Tibial nerve (tissue), 4 donors: Measurements from ENCODE around the gene RBM8A. TPM values are rescaled to one million over a fixed set of nuclear protein-coding genes. Genes with fewer than 3 reads are reported as not detected.
A peak's percentile ranks its signal among the peaks of the same experiment; 100 is the strongest.

ENCODE experiments used
- DNase-seq, 2 donors: peaks; one replicate each; pipeline ENCODE4 v3.0.0-alpha.2; 2019; ENCODE audit warnings: low spot score in 2 of 2
- H3K27ac ChIP-seq, 4 donors: fragments of 200-600 bp; sonication (generic) in 3 of 4; one replicate each; pipeline ENCODE4 v1.5.1; 2017 to 2019; ENCODE audit warnings: mild to moderate bottlenecking in 1 of 4
- H3K27me3 ChIP-seq, 2 donors: fragments of 200-600 bp; sonication (generic) in 1 of 2; one replicate each; pipeline versions ENCODE4 v1.5.1 to v1.6.0; 2017 to 2019
- H3K36me3 ChIP-seq, 3 donors: fragments of 200-600 bp; sonication (generic); one replicate each; pipeline ENCODE4 v1.5.1; 2018 to 2019
- H3K4me1 ChIP-seq, 4 donors: fragments of 200-600 bp; sonication (generic) in 3 of 4; one replicate each; pipeline ENCODE4 v1.5.1; 2017 to 2019
- H3K4me3 ChIP-seq, 4 donors: fragments of 200-600 bp; sonication (generic) in 3 of 4; one replicate each; pipeline ENCODE4 v1.5.1; 2017 to 2019; ENCODE audit warnings: mild to moderate bottlenecking in 1 of 4, moderate library complexity in 1 of 4
- H3K9me3 ChIP-seq, 4 donors: fragments of 200-600 bp; sonication (generic) in 3 of 4; one replicate each; pipeline ENCODE4 v1.5.1; 2017 to 2019
- CTCF ChIP-seq, 5 experiments: fragments of 200-600 bp in 3 of 5; fragments of 450-650 bp in 2 of 5; sonication (generic) in 3 of 5; IDR thresholded peaks; one replicate each; pipeline ENCODE4 v1.5.1; 2016 to 2019; ENCODE audit warnings: antibody characterized with exemption in 5 of 5, mild to moderate bottlenecking in 3 of 5, moderate library complexity in 2 of 5
- EP300 ChIP-seq, 2 donors: sonication (generic); formaldehyde crosslinking; IDR thresholded peaks; one replicate each; pipeline ENCODE4 v1.6.1; 2017; ENCODE audit warnings: antibody characterized with exemption in 2 of 2, mild to moderate bottlenecking in 1 of 2
- POLR2A ChIP-seq, 2 donors: fragments of 450-650 bp; IDR thresholded peaks; one replicate each; pipeline ENCODE4 v1.6.1; 2017; ENCODE audit warnings: antibody characterized with exemption in 2 of 2, mild to moderate bottlenecking in 2 of 2, moderate library complexity in 2 of 2
- WGBS, 2 donors: methylation state at CpG; one replicate each; pipeline ENCODE4 v1.1.5; 2018; 5-methylcytosine and 5-hydroxymethylcytosine counted together
- total RNA-seq, 4 donors: library from RNA; depleted of rRNA; stranded (reverse); fragments of >200 nt; gene quantifications; one replicate each; pipeline ENCODE4 v1.1.0, GENCODE V29; 2016

RBM8A gene
- total RNA-seq, 4 donors from 2014 or later, result 113 to 157 (median 129) TPM

GRCh38 chr1:145917595-145917994 lies 9.7 kb downstream of the RBM8A start:
- Histone ChIP-seq H3K36me3 (peaks cover 0 to 45% (median 0%) of the 10 kb centered on the region in 3 donors), H3K9me3 (no peaks in the 10 kb centered on the region)

GRCh38 chr1:145916745-145917144 lies 10.5 kb downstream of the RBM8A start:
- no peaks in the 10 kb centered on the region for H3K9me3 ChIP-seq
- TF ChIP-seq POLR2A (IDR thresholded peaks at IDR 0.05), result no peak
- no peak for TF ChIP-seq CTCF (IDR thresholded peaks at IDR 0.05)
- no peak for TF ChIP-seq EP300 (IDR thresholded peaks at IDR 0.05)
- DNase-seq, result no peak
- no peak overlapping the region for H3K27ac ChIP-seq
- peaks cover 0 to 53% (median 0%) of the 10 kb centered on the region in 3 donors for H3K36me3 ChIP-seq
- peaks cover 0 to 31% (median 18%) of the 10 kb centered on the region in 4 donors for H3K4me1 ChIP-seq
- no peak overlapping the region for H3K4me3 ChIP-seq
- WGBS, 2 donors, result 72 to 78% methylated on average over 5 of the region's 5 CpGs
- H3K27me3 ChIP-seq, result no peaks in the 10 kb centered on the region

More at GRCh38 chr1:145917595-145917994, 9.7 kb downstream of the RBM8A start:
- WGBS, 2 donors, result 71 to 72% methylated on average over 5 of the region's 5 CpGs
- Histone ChIP-seq H3K4me1 (peaks cover 0 to 31% (median 18%) of the 10 kb centered on the region in 4 donors), H3K27ac (peak overlapping the region in 3 of 4 donors; percentile 85 to 95 (median 93)), H3K4me3 (peak overlapping the region; percentile 77 to 82 (median 80)), H3K27me3 (no peaks in the 10 kb centered on the region)
- no peak for TF ChIP-seq POLR2A (IDR thresholded peaks at IDR 0.05)
- no peak for TF ChIP-seq EP300 (IDR thresholded peaks at IDR 0.05)
- TF ChIP-seq CTCF (IDR thresholded peaks at IDR 0.05), result no peak
- DNase-seq, result no peak

GRCh38 chr1:145912128-145912641 lies 15.1 kb downstream of the RBM8A start:
- peaks cover 0 to 26% (median 5%) of the 10 kb centered on the region in 4 donors for H3K4me1 ChIP-seq
- 79% methylated on average over 11 of the region's 11 CpGs for WGBS, 2 donors
- TF ChIP-seq EP300 (IDR thresholded peaks at IDR 0.05) (no peak), CTCF (IDR thresholded peaks at IDR 0.05) (no peak), POLR2A (IDR thresholded peaks at IDR 0.05) (no peak)
- no peak overlapping the region for H3K27ac ChIP-seq
- peaks cover 0 to 66% (median 0%) of the 10 kb centered on the region in 3 donors for H3K36me3 ChIP-seq
- no peaks in the 10 kb centered on the region for H3K27me3 ChIP-seq
- DNase-seq, result no peak
- H3K4me3 ChIP-seq, result no peak overlapping the region
- H3K9me3 ChIP-seq, result no peaks in the 10 kb centered on the region

GRCh38 chr1:145908653-145909052 lies 18.6 kb downstream of the RBM8A start:
- Histone ChIP-seq H3K9me3 (no peaks in the 10 kb centered on the region), H3K4me1 (peaks cover 0 to 15% (median 2%) of the 10 kb centered on the region in 4 donors), H3K4me3 (no peak overlapping the region), H3K27me3 (no peaks in the 10 kb centered on the region), H3K36me3 (peaks cover 0 to 43% (median 0%) of the 10 kb centered on the region in 3 donors), H3K27ac (peak overlapping the region in 2 of 4 donors; percentile 5 to 52)
- TF ChIP-seq EP300 (IDR thresholded peaks at IDR 0.05) (no peak), POLR2A (IDR thresholded peaks at IDR 0.05) (no peak), CTCF (IDR thresholded peaks at IDR 0.05) (no peak)
- DNase-seq, result no peak
- WGBS, 2 donors, result 40 to 48% methylated on average over 1 of the region's 1 CpG

- 68 to 76% methylated on average over 10 of the region's 10 CpGs for WGBS, 2 donors
- H3K36me3 ChIP-seq, result peaks cover 0 to 30% (median 0%) of the 10 kb centered on the region in 3 donors
- H3K27me3 ChIP-seq, result no peaks in the 10 kb centered on the region
- no peak overlapping the region for H3K4me3 ChIP-seq
- no peak overlapping the region for H3K27ac ChIP-seq
- DNase-seq, result no peak
- TF ChIP-seq POLR2A (IDR thresholded peaks at IDR 0.05) (no peak), CTCF (IDR thresholded peaks at IDR 0.05) (no peak), EP300 (IDR thresholded peaks at IDR 0.05) (no peak)
- peaks cover 0 to 15% (median 2%) of the 10 kb centered on the region in 4 donors for H3K4me1 ChIP-seq
- no peaks in the 10 kb centered on the region for H3K9me3 ChIP-seq
Measured at GRCh38 chr1:145906954-145907753, 20.1 kb downstream of the RBM8A start.
